Middle frontal gyrus (tissue), 1 donor: ENCODE results near the gene PAX1.

ENCODE experiments used
- DNase-seq: peaks from one replicate; pipeline ENCODE4 v3.0.0-alpha.2; 2015; ENCODE audit warnings: low spot score; ENCODE audit errors: extremely low spot score

Gene PAX1

GRCh38 chr20:21725892-21726291 lies 20.4 kb downstream of the PAX1 start:
- DNase-seq = no peak

GRCh38 chr20:21729316-21729715 lies 23.9 kb downstream of the PAX1 start:
- no peak for DNase-seq

- no peak for DNase-seq
Measured at GRCh38 chr20:21739161-21739560, 33.7 kb downstream of the PAX1 start.

- no peak for DNase-seq
Measured at GRCh38 chr20:21739682-21740081, 34.2 kb downstream of the PAX1 start.

- no peak for DNase-seq
Measured at GRCh38 chr20:21741266-21741665, 35.8 kb downstream of the PAX1 start.

GRCh38 chr20:21762646-21763045 lies 57.2 kb downstream of the PAX1 start:
- DNase-seq = no peak

GRCh38 chr20:21767200-21767738 lies 61.8 kb downstream of the PAX1 start:
- no peak for DNase-seq

GRCh38 chr20:21767739-21768223 lies 62.3 kb downstream of the PAX1 start:
- DNase-seq = no peak
